H1 (cell line): ENCODE measurements around the gene PDGFA.

Experiments
- EP300 ChIP-seq, 2 experiments: IDR thresholded peaks; 1 replicate in 1 of 2; 2 replicates in 1 of 2; pipeline ENCODE4 v1.6.1; 2011 to 2012; ENCODE audit warnings: low read depth in 2 of 2, low read length in 2 of 2, mild to moderate bottlenecking in 2 of 2, borderline replicate concordance in 1 of 2, inconsistent platforms in 1 of 2, moderate library complexity in 1 of 2
- SUZ12 ChIP-seq: fragments of 200-600 bp; sonication (generic); IDR thresholded peaks from 2 replicates; pipeline ENCODE4 v1.6.1; 2012; ENCODE audit warnings: mild to moderate bottlenecking, inconsistent platforms, low read length, moderate library complexity, mixed read lengths
- TAF1 ChIP-seq: IDR thresholded peaks from 2 replicates; pipeline ENCODE4 v1.6.1; 2011; ENCODE audit warnings: mild to moderate bottlenecking, low read depth, low read length

DNA sequence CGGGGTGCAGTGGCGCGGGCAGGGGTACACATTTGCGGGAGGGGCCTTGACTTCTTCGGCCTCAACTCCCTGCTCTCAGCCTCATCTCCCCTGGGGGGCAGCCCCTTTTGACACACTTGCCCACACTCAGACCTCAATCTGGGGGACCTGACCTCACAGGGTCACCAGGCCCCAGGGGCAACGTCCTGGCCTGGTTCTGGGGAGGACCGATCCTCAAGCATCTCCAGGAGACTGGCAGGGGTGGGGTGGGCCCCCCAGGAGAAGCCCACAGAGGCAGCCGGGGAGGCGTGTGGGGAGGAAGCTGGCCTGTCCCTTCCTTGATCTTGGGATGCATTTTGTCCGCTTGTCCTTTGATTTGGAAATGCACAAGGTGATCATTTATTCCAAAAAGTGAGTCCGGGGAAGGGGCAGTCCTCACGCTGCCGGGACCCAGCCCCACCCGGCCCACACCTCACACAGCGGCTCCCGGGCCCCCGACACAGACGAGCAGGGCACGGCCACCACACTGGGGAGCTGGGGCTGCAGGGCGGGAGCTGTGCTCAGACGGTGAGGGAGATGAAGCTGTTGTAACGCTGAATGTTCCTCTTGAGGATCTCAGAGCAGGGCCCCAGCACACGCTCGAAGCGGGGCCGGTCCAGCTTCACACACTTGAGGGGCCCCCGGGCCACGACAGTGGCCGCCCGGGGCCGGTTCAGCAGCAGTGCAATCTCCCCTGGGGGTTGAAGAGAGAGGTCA is 30.4 kb upstream of the PDGFA start:
- TF ChIP-seq EP300 (IDR thresholded peaks at IDR 0.05; ENCODE audit: borderline replicate concordance in 1 of 2, low read depth in 2 of 2, low read length in 2 of 2) (no peak), SUZ12 (no peak), TAF1 (no peak)
